BJ (cell line): Measurements from ENCODE around the gene EFCAB13. TPM values are rescaled to one million over a fixed set of nuclear protein-coding genes. Genes with fewer than 3 reads are reported as not detected.
"Not testable (repeated sequence)": the region's sequence is repeated elsewhere in the genome, so short reads cannot be mapped to it uniquely, and the experiment has no call there.

ENCODE experiments used
- CTCF ChIA-PET: fragments of 350-600 bp; formaldehyde crosslinking; extraction: SDS; loops from one replicate; lab custom pipeline; 2021; ENCODE audit warnings: antibody characterized with exemption, inconsistent platforms; lab: Yijun Ruan, JAX
- POLR2A ChIA-PET: fragments of 300-600 bp; sonication (Branson Sonifier 250); formaldehyde crosslinking; extraction: SDS; loops from one replicate; lab custom pipeline; 2021; ENCODE audit warnings: antibody characterized with exemption; lab: Charles Lee
- DNase-seq: peaks from one replicate; pipeline ENCODE4 v3.0.0-alpha.2; 2011; ENCODE audit warnings: low read depth
- H3K27me3 ChIP-seq: 2 replicates; pipeline ENCODE4 v1.6.0; 2011; ENCODE audit warnings: low read length; ENCODE audit not compliant: control insufficient read depth, insufficient read depth
- H3K36me3 ChIP-seq: 2 replicates; pipeline ENCODE4 v1.5.1; 2011; ENCODE audit warnings: low read length; ENCODE audit not compliant: control insufficient read depth, insufficient read depth
- H3K4me3 ChIP-seq: 2 replicates; pipeline ENCODE4 v1.5.1; 2011; ENCODE audit warnings: low read depth, mild to moderate bottlenecking, control low read depth, low read length
- CTCF ChIP-seq: IDR thresholded peaks from 2 replicates; pipeline ENCODE4 v1.5.1; 2011; ENCODE audit warnings: low read depth, mild to moderate bottlenecking, control low read depth, inconsistent platforms, low read length, moderate library complexity; ENCODE audit not compliant: insufficient read depth
- polyA plus RNA-seq: library from polyadenylated mRNA; depleted of rRNA; stranded (reverse); fragments of >200 nt; gene quantifications from 2 replicates; pipeline ENCODE4 v1.2.3, GENCODE V29; 2011; rRNA removed

EFCAB13 gene
- polyA plus RNA-seq, 1 experiment: 0.22 TPM

GRCh38 chr17:47470836-47471235 lies 147.1 kb downstream of the EFCAB13 start:
- no peak overlapping the region for H3K4me3 ChIP-seq
- H3K36me3 ChIP-seq: no peaks in the 10 kb centered on the region; the same call in none of the 2 replicates
- no peak for DNase-seq
- no peaks in the 10 kb centered on the region for H3K27me3 ChIP-seq
- TF ChIP-seq CTCF: no peak
- POLR2A ChIA-PET: no interaction called here
- CTCF ChIA-PET: no interaction called here

GRCh38 chr17:47472073-47472472 lies 148.3 kb downstream of the EFCAB13 start:
- H3K36me3 ChIP-seq, POLR2A ChIA-PET, CTCF ChIA-PET: not testable (repeated sequence)

More at GRCh38 chr17:47472073-47472472, 148.3 kb downstream of the EFCAB13 start:
- H3K4me3 ChIP-seq, DNase-seq, H3K27me3 ChIP-seq: not testable (repeated sequence)

Other genes starting within 250 kb of the EFCAB13 start
- 65.3 and 112 TPM in 2 replicates for gene CDC27, start 134.7 kb upstream of the EFCAB13 start, polyA plus RNA-seq
- gene MYL4, start 114.6 kb upstream of the EFCAB13 start, polyA plus RNA-seq: 0.13 and 0.21 TPM in 2 replicates
- 5.4 and 6.3 TPM in 2 replicates for gene ITGB3, start 70.1 kb upstream of the EFCAB13 start, polyA plus RNA-seq
- 60.2 and 99.5 TPM in 2 replicates for gene NPEPPS, start 207.2 kb downstream of the EFCAB13 start, polyA plus RNA-seq